ENCODE measurements around the gene RPL28. TPM values are rescaled to one million over a fixed set of nuclear protein-coding genes. Genes with fewer than 3 reads are reported as not detected.

The RPL28 gene
- total and polyA plus RNA-seq, 2 of the 4 experiments (the other 2 are of a cell fraction): 386 to 1,693 TPM

DNA sequence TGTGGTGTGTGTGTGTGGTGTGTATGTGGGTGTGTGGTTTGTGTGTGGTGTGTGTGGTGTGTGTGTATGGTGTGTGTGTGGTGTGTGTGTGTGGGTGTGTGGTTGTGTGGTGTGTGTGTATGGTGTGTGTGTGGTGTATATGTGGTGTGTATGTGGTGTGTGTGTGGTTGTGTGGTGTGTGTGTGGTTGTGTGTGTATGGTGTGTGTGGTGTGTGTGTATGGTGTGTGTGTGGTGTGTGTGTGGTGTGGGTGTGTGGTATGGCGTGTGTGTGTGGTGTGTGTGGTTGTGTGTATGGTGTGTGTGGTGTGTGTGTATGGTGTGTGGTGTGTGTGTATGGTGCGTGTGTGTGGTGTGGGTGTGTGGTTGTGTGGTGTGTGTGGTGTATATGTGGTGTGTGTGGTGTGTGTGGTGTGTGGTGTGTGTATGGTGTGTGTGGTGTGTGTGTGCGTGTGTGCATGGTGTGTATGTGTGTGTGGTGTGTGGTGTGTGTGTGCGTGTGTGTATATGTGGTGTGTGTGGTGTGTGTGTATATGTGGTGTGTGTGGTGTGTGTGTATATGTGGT, 48.7 kb downstream of the RPL28 start:
- 0 out of 2 replicates have a peak overlapping the region, but pooled peaks have one; percentile 16 for H2AK5ac ChIP-seq (ENCODE audit: low read depth, low read length)
- no peaks in the 10 kb centered on the region for H3K79me1 ChIP-seq (ENCODE audit: low read depth in 1 of 2, low read length in 2 of 2)
- peak overlapping the region; percentile 95 for H2BK5ac ChIP-seq (ENCODE audit: low read depth, low read length, poor library complexity, severe bottlenecking)
- H3K4me1 ChIP-seq (ENCODE audit: control insufficient read depth, insufficient read depth, low read length): no peaks in the 10 kb centered on the region
- H3K23ac ChIP-seq (ENCODE audit: low read depth, low read length): no peak overlapping the region
- no peak overlapping the region for H3K4me2 ChIP-seq (ENCODE audit: low read depth, low read length)
- no peak overlapping the region for H2BK120ac ChIP-seq (ENCODE audit: low read depth, low read length)
- no peak overlapping the region for H3K4ac ChIP-seq (ENCODE audit: low read depth, low read length)
- H2AFZ ChIP-seq (replicated peaks; ENCODE audit: low read length, poor library complexity): no peak overlapping the region
- no peak overlapping the region for H4K8ac ChIP-seq (ENCODE audit: low read depth in 2 of 2, low read length in 2 of 2)
- no peak overlapping the region for H4K5ac ChIP-seq (ENCODE audit: low read depth, low read length)
- intact Hi-C loops (cut with micrococcal nuclease) (no loop called here), in situ Hi-C loops (cut with MboI; ENCODE audit: low sequenced_read_pairs) (no loop called here), dilution Hi-C loops (cut with HindIII; ENCODE audit: low sequenced_read_pairs, unreplicated experiment) (no loop called here)
- no peak for TF ChIP-seq MXI1 (IDR thresholded peaks at IDR 0.05; ENCODE audit: borderline replicate concordance, low read depth, low read length)
- TF ChIP-seq RCOR1 (IDR thresholded peaks at IDR 0.05; ENCODE audit: insufficient replicate concordance, low read length): no peak
- TF ChIP-seq, protein P1, sequence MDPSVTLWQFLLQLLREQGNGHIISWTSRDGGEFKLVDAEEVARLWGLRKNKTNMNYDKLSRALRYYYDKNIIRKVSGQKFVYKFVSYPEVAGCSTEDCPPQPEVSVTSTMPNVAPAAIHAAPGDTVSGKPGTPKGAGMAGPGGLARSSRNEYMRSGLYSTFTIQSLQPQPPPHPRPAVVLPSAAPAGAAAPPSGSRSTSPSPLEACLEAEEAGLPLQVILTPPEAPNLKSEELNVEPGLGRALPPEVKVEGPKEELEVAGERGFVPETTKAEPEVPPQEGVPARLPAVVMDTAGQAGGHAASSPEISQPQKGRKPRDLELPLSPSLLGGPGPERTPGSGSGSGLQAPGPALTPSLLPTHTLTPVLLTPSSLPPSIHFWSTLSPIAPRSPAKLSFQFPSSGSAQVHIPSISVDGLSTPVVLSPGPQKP (IDR thresholded peaks at IDR 0.05; ENCODE audit: borderline replicate concordance, low read depth, low read length): no peak
- no peak for TF ChIP-seq CTCF (conservative IDR thresholded peaks at IDR 0.05; ENCODE audit: low read depth, low read length)
- TF ChIP-seq RFX5 (IDR thresholded peaks at IDR 0.05; ENCODE audit: low read depth, low read length): no peak
- TF ChIP-seq NFE2L2 (IDR thresholded peaks at IDR 0.05; ENCODE audit: low read depth, low read length): no peak
- no peak for TF ChIP-seq SMC3 (IDR thresholded peaks at IDR 0.05; ENCODE audit: low read depth, low read length)
- no peak for TF ChIP-seq USF2 (IDR thresholded peaks at IDR 0.05; ENCODE audit: low read depth, low read length)
- TF ChIP-seq CHD1 (IDR thresholded peaks at IDR 0.05; ENCODE audit: low read depth, low read length): no peak
- TF ChIP-seq BHLHE40 (IDR thresholded peaks at IDR 0.05; ENCODE audit: low read depth, low read length): no peak
- TF ChIP-seq MAZ (IDR thresholded peaks at IDR 0.05; ENCODE audit: borderline replicate concordance, low read depth, low read length): no peak
- TF ChIP-seq FOS (IDR thresholded peaks at IDR 0.05; ENCODE audit: low read depth, low read length): no peak
- no peak for TF ChIP-seq POLR2A (IDR thresholded peaks at IDR 0.05; ENCODE audit: low read depth, low read length)
- TF ChIP-seq CEBPB (IDR thresholded peaks at IDR 0.05; ENCODE audit: low read depth, low read length): no peak
- no peak for TF ChIP-seq MAFK (IDR thresholded peaks at IDR 0.05; ENCODE audit: low read depth, low read length)
- no peak for TF ChIP-seq RAD21 (IDR thresholded peaks at IDR 0.05; ENCODE audit: low read length)
- no peaks in the 10 kb centered on the region; the same call in 1 of the 2 replicates for H4K20me1 ChIP-seq (ENCODE audit: insufficient read depth, low read length)
- no peak overlapping the region for H3K9ac ChIP-seq (ENCODE audit: low read depth, low read length)
- H3K27ac ChIP-seq (ENCODE audit: insufficient read depth, low read length): no peak overlapping the region
- peaks cover 23% of the 10 kb centered on the region for H3K27me3 ChIP-seq (ENCODE audit: control insufficient read depth, insufficient read depth, low read length)
- H2BK15ac ChIP-seq (ENCODE audit: low read depth, low read length): no peak overlapping the region
- H3K4me3 ChIP-seq (ENCODE audit: insufficient read depth, low read depth, low read length): no peak overlapping the region
- POLR2A ChIA-PET (ENCODE audit: unreplicated experiment): no interaction called here
- H3K9me1 ChIP-seq (ENCODE audit: insufficient read depth, low read length): peaks cover 11% of the 10 kb centered on the region; the same call in 1 of the 2 replicates
- no peak overlapping the region for H3K18ac ChIP-seq (ENCODE audit: low read depth, low read length)
- peaks cover 3% of the 10 kb centered on the region for H3K9me3 ChIP-seq (ENCODE audit: control insufficient read depth, insufficient read depth, low read length)
- H3K56ac ChIP-seq (ENCODE audit: extremely low read depth, insufficient read depth, low read length): no peak overlapping the region
- no peaks in the 10 kb centered on the region for H3K36me3 ChIP-seq (ENCODE audit: control insufficient read depth, insufficient read depth, low read length)
- no peak for ATAC-seq (ENCODE audit: low read depth)
- no peak overlapping the region for H4K91ac ChIP-seq (ENCODE audit: insufficient read depth, low read depth, low read length)
- no peak overlapping the region for H2AK9ac ChIP-seq (replicated peaks; ENCODE audit: low read depth, low read length, poor library complexity)
- WGBS, 2 experiments (ENCODE audit: extremely low coverage in 2 of 2, insufficient read length in 1 of 2): 86% methylated on average over 3 of the region's 4 CpGs; no CpG with 5 or more reads in 1 of the 2 experiments
- H3K14ac ChIP-seq (replicated peaks; ENCODE audit: low read depth, low read length): no peak overlapping the region
- no TSS peak for BruUV-seq (replicated peaks)
- DNase-seq: no peak
- CTCF ChIA-PET: no interaction called here
- H2BK20ac ChIP-seq (ENCODE audit: low read depth, low read length): no peak overlapping the region

All from IMR-90 (cell line).